IPS-11a (cell line): Measurements from ENCODE around the gene MYCT1.
"Not testable (repeated sequence)": the region's sequence is repeated elsewhere in the genome, so short reads cannot be mapped to it uniquely, and the experiment has no call there.

Experiments
- H3K4me3 ChIP-seq: one replicate; pipeline ENCODE4 v1.5.1; 2013; ENCODE audit warnings: low read depth, low read length, control low read depth

Gene MYCT1

DNA sequence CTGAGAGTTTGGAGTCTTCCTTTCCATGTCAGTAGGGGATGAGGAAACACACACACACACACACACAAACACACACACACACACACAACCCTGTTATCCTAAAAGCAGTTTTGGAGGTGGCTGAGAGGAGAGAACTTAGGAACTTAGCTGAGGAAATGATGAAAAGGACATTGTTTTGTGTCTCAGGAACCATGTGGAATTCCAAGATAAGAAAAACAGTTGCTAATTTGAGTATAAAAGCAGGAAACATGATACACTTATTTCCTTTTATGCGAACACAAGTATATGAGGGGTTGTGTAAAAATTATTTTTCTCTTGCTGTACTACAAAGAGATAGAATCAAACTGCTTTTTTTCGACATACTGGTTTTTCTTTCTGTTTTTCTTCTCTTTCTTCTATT is at the start of gene MYCT1:
Gene MYCT1, plus strand, starts transcription at position 264 of the 400 bp plus-strand sequence. Its CDS starts 6 bp downstream, at position 270.
- no peak within 1 kb of the TSS for H3K4me3 ChIP-seq

DNA sequence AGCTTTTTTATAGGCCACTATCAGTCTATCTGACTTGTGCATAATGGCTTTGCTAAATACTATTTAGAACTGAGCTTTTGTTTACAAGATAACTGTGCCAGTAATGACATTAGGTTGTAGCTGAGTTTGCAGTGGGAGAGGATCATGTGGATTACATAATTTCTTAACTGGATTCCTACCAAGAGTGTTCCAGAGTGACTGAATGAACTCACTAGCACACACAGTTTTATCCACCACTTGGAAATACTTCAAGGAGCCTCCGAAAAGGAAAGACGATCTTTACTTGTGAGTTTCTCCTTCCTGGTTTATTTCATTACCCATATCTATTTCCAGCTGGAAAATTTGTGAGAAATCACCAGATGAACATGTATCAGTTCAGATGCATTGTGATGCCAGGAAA is 49.6 kb upstream of the MYCT1 start:
- no peak overlapping the region for H3K4me3 ChIP-seq

DNA sequence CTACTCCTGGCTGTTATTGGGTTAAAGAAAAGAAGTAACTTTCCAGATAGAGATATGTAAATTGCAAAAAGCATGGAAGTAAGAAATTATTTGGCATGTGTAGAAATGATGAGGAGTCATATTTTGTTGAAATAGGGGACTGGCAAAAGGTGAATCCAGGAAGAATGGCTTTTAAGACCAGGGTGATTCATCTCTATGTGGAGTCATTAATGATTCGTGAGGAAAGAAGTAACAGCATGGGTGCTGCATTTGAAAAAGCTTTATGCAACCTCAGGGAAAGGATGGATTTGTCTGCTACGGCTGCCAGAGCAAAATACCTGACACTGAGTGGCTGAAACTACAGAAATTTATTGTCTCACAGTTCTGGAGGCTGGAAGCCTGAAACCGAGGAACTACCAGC is 45.7 kb upstream of the MYCT1 start:
- no peak overlapping the region for H3K4me3 ChIP-seq

DNA sequence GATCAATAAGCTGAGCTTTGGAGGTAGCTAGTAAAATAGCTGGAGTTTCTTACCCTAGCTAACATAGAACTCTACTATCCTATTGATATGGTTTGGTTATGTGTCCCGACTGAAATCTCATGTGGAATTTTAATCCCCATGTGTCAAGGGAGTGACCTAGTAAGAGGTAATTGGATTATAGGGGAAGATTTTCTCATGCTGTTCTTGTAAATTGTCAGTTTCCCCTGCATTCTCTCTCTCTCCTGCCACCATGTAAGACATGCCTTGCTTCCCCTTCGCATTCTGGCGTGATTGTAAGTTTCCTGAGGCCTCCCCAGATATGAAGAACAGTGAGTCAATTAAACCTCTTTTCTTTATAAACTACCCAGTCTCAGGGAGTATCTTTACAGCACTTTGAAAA is 35.9 kb upstream of the MYCT1 start:
- no peak overlapping the region for H3K4me3 ChIP-seq

- H3K4me3 ChIP-seq: no peak overlapping the region
Measured at GRCh38 chr6:152669895-152670294, 27.8 kb upstream of the MYCT1 start.

DNA sequence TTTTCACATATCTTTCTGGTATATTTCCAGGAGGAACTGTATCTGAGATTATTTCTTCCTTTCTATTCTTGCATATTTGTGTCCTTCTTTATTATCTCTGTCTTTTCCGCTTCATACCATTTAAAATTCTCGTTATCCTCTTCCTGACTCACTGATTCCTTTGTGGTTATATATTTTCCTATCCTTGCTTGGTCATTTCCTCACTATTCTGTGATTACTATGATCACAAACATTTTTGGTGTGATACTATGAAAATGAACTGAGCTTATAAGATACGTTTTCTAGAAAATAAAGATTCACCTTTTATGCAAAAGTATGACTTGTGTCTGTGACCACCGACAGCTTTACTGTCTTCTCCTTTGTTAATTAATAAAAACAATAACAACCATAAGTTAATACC is 26.5 kb upstream of the MYCT1 start:
- no peak overlapping the region for H3K4me3 ChIP-seq

DNA sequence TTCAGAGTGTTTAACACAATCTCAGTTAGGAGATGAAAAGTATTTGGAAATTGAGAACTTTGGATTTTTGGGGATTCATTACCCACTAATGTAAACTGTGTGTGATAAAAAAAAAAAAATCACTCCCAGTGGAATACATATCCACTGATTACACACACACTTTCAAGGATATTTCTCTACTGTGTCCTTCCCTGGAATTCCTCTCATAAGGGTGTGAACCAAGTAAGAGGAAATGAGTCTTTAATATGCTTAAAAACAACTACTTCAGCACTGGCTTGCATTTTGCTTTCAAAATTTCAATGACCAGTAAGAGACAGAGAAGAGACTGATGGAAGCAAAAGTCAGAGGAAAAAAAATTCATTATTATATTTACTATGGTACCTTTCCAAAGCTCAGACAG is 24.5 kb upstream of the MYCT1 start:
- H3K4me3 ChIP-seq: no peak overlapping the region

DNA sequence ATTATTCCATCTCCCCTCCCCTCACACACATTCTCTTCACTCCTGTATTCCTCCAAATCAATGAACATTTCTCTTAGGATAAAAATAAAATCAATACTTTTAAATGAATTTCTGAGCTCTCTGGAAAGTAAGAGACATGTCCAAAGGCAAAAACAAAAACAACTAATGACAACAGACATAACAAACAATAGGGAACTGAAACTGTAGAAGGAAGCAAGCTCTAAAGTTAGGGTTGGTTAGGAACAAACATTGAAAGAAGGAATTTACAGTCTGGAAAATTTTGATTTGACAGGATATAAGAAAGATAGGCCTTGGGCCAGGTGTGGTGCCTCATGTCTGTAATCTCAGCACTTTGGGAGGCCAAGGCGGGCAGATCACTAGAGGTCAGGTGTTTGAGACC is 17.5 kb upstream of the MYCT1 start:
- no peak overlapping the region for H3K4me3 ChIP-seq

DNA sequence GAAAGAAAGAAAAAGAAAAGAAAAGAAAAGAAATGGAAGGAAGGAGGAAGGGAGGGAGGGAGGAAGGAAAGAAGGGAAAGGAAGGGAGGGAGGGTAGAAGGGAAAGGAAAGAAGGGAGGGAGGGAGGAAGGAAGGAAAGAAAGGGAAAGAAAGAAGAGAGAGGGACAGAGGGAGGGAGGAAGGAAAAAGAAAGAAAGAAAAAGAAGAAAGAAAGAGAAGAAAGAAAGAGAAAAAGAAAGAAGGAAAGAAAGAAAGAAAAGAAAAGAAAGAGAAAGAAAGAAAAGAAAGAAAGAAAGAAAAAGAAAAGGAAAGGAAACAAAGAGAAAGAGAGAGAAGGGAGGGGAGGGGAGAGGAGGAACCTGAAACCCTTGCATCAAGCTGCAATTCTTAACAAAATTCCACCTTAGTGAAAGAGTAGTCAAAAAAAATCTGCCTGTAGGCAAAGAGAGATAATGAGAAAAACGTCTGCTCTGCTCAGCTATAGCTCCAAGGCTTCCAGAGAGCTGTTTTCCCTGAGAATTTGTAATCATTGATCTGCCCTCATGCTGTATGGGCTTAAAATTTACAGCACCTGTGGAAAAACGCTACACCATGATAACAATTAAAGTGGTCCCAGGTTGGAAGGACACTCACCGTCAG is 16.7 kb upstream of the MYCT1 start:
- no peak overlapping the region for H3K4me3 ChIP-seq

DNA sequence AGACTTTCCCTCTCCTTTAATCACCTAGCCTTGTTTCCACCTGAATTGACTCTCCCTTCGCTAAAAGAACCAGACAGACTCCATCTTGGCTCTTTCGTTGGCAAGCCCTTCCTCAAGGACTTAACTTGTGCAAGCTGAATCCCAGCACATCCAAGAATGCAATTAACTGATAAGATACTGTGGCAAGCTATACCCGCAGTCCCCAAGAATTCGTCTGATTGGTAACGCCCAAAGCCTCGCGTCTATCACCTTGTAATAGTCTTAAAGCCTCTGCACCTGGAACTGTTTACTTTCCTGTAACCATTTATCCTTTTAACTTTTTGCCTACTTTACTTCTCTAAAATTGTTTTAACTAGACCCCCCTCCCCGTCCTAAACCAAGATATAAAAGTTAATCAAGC is 15.6 kb upstream of the MYCT1 start:
- H3K4me3 ChIP-seq: no peak overlapping the region

GRCh38 chr6:152682935-152683334 is 14.8 kb upstream of the MYCT1 start:
- not testable (repeated sequence) for H3K4me3 ChIP-seq

DNA sequence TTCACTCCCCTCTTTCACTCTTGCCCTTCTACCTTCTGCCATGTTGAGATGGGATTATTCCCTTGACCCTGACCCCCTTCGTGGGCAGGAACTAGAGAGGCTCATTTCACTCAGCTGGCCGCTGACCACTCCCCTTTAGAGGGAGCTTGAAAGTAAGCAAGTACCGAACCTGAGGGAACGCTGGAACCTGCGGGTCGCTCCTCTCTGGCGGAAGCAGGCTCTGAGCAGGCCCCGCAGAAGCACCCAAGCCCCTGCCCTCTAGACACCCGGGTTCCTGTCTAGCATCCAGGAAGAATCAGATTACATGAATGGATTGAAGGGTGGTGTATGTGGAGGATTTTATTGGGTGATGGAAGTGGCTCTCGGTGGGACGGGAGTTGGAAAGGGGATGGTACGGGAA is 11.9 kb upstream of the MYCT1 start:
- no peak overlapping the region for H3K4me3 ChIP-seq

DNA sequence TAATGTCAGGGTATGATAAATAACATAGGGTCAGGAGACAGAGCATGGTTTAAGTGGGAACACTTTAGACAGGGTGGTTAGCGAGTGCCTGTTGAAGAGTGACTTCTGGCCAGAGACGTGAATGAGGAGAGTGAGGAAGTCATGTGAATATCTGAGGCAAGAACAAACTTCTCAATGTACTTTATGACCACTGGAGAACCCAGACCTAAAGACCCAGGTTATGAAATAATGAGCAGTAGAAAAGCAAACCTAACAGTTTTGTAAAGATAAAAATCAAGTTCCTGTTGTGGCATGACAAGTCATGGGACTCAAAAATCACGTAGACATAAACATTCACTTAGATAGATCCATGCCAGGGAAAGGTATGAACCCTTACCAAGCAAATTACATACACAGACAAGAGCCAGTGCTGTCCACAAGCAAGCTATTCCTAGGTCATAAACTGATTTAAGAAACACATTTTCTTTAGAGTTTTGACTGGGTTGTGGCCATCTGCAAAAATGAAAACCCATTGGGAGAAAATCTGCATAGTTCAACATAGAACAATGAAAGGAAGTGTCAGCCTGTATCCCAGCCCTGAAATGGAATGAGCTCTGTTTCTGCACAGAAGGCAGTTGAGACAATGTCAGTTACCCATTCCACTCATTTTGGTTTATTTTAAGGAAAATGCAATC is 2.2 kb upstream of the MYCT1 start:
- no peak overlapping the region for H3K4me3 ChIP-seq

DNA sequence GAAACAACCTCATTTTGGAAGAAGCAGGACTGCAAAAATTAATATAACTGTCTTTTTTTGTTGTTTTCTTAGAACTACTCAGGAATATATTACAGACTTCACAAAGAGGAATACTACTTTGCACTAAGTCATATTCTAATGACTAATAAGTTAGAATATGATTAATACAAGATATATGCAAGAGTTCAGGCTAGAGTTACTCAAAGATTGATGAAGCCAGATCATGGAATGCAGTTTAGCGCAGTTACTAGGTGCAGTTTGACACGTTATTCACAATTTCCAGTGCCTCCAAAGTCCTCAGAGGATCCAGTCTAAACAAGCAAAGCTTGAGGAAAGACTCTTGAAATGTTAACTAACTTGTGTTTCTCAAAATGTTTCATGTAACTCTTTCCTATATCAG is 1.2 kb upstream of the MYCT1 start:
- no peak overlapping the region for H3K4me3 ChIP-seq

GRCh38 chr6:152698692-152699091 is 995 bp downstream of the MYCT1 start:
- H3K4me3 ChIP-seq: no peak overlapping the region

DNA sequence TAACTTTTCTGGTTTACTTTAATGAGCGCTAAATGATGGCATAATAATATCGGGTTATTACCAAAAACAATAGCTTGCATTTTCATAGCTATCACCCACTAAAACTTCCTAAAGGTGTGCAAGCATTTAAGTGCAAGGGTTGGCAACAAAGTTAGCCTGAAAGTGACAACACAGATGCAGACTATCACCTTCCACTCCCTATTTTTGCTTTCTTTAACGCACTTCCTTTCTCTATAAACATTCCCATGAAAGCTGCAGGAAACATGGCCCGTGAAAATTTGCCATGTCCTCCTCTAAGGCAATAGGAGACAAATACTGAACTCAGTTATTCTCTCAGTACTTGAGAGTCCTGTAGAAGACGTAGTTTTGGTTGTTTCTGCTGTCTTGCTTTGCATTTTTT is 2.7 kb downstream of the MYCT1 start:
- no peak overlapping the region for H3K4me3 ChIP-seq

GRCh38 chr6:152701081-152701862 is 3.6 kb downstream of the MYCT1 start:
- no peak overlapping the region for H3K4me3 ChIP-seq

- H3K4me3 ChIP-seq: no peak overlapping the region
Measured at GRCh38 chr6:152701863-152702401, 4.2 kb downstream of the MYCT1 start.

DNA sequence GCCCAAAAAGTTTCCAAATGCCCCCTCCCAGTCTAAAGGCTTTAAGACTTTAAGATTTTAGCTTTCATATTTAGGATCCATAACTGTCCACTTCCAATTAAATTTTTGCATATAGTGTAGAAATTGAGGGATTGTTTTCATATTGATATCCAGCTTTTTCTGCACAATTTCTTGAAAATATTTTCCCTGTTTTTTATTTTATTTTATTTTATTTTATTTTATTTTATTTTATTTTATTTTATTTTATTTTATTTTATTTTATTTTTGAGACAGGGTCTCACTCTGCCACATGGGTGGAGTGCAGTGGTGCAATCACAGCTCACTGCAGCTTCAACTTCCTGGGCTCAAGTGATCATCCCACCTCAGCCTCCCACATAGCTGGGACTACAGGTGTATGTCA is 6.1 kb downstream of the MYCT1 start:
- H3K4me3 ChIP-seq: not testable (repeated sequence)

DNA sequence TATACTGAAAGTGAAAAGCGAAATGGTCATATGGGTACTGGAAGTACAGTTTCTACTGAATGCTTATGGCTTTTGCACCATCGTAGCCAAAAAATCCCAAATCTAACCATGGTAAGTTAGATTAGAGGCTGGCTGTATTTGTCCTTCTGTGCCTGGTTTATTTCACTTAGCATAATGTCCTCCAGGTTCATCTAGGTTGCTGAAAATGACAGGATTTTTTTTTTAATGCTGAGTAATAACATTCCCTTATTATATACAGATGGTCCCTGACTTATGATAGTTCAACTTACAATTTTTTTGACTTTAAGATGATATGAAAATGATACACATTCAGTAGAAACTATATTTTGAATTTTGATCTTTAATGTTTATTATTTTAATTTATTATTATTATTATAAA is 7.6 kb downstream of the MYCT1 start:
- no peak overlapping the region for H3K4me3 ChIP-seq

DNA sequence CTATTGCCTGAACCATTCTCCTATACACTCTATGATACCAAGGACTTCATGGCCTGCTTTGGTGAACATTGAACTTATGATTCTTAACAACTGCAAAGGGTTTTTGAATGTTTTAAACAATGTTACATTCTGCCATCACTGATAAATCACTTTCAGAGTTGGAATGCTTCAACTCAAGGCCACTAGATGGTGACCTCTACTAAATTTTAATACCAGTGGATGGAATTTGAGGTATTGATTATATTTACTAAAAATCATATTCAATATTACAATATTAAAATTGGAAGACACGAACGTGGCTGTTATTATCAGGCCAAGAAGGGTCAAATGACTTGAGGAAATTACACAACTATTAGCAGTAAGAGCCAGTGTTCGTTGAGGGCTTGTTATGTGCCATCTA is 18.6 kb downstream of the MYCT1 start:
- no peak overlapping the region for H3K4me3 ChIP-seq

DNA sequence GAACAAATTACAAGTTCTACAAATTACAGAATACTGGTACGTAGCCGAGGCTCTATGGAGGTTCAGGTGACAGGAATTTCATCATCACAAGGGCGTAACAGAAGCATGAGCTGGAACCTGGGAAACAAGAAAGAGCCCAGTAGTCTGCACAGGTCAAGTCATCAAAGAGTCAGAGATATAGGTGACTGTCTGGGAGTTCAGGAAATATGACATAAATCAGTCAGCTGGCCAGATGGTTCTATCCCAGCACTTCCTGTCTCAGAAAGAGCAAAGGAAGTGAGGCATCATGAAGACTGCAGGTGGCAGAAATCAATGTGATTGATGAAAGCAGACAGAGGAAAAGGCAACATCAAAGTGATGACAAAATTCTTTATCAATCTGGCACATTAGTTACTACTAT is 23.3 kb downstream of the MYCT1 start:
- H3K4me3 ChIP-seq: no peak overlapping the region
